ENCODE data around the gene ENOPH1.
"Not testable (repeated sequence)": the region's sequence is repeated elsewhere in the genome, so short reads cannot be mapped to it uniquely, and the experiment has no call there.

The ENOPH1 gene

GRCh38 chr4:82430193-82430963, at the start of gene ENOPH1, which contains the start of gene HNRNPDL:
Gene ENOPH1, plus strand, starts transcription at chr4:82430590. Its CDS starts 240 bp downstream, at chr4:82430830.
Gene HNRNPDL, minus strand, starts transcription at chr4:82430462. Its CDS starts 772 bp downstream, at chr4:82429690.
- peak; percentile 99 for DNase-seq (ENCODE audit: low read depth)

- no peak for DNase-seq (ENCODE audit: low read depth)
Measured at GRCh38 chr4:82380831-82381230, 49.6 kb upstream of the ENOPH1 start.

- no peak for DNase-seq (ENCODE audit: low read depth)
Measured at GRCh38 chr4:82381235-82381634, 49.2 kb upstream of the ENOPH1 start.

DNA sequence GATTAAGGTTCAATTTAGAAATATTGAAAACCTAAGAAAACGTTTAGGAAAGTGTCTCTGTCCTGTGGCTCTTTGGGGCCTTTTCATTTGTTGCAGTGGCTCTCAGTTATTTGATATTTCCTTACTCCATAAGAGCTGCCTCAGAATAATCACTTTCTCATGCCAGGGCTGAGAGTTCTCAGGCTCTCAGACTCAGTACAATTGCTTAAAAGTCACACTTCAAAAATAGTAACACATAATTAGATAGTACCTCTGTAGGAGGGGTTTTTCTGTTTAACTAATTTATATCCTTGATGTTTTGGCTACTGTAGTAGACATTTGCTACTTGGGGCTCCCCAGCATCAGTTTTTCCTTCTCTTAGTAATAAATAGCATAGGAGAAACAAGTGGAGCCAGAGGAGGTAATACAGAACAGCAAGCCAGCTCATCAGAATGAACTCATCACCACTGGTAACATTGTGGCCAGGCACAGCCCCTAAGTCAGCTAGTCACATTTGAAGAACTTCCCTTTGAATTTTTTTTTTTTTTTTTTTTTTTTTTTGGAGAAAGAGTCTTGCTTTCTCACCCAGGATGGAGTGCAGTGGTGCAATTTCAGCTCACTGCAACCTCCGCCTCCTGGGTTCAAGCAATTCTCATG, 48.6 kb upstream of the ENOPH1 start:
- no peak for DNase-seq (ENCODE audit: low read depth)

- no peak for DNase-seq (ENCODE audit: low read depth)
Measured at GRCh38 chr4:82382751-82383150, 47.6 kb upstream of the ENOPH1 start.

GRCh38 chr4:82386312-82386711, 44.1 kb upstream of the ENOPH1 start:
- DNase-seq (ENCODE audit: low read depth), result not testable (repeated sequence)

GRCh38 chr4:82388405-82388804, 42.0 kb upstream of the ENOPH1 start:
- DNase-seq (ENCODE audit: low read depth), result no peak

- not testable (repeated sequence) for DNase-seq (ENCODE audit: low read depth)
Measured at GRCh38 chr4:82390061-82390460, 40.3 kb upstream of the ENOPH1 start.

DNA sequence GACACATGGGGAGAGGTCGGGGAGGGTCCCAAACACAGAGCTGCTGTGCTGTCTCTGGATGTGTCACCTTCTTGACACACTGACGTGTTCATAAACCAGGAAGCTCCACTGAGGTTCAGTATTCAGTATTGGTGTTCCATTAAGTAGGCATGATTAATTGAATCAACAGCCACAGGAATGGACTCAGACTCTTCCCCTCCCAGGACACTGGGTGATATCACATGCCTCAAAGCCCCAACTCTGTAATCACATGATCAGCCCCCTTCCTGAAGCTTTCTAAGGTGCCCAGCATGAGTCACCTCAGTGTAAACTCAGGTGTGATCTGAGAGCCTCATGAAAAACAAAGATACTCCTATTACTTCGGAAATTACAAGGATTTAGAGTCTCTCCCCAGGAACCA, 35.5 kb upstream of the ENOPH1 start:
- no peak for DNase-seq (ENCODE audit: low read depth)

- DNase-seq (ENCODE audit: low read depth), result no peak
Measured at GRCh38 chr4:82397527-82397926, 32.9 kb upstream of the ENOPH1 start.

GRCh38 chr4:82398263-82398662, 32.1 kb upstream of the ENOPH1 start:
- no peak for DNase-seq (ENCODE audit: low read depth)

- DNase-seq (ENCODE audit: low read depth), result no peak
Measured at GRCh38 chr4:82401600-82401999, 28.8 kb upstream of the ENOPH1 start.

DNA sequence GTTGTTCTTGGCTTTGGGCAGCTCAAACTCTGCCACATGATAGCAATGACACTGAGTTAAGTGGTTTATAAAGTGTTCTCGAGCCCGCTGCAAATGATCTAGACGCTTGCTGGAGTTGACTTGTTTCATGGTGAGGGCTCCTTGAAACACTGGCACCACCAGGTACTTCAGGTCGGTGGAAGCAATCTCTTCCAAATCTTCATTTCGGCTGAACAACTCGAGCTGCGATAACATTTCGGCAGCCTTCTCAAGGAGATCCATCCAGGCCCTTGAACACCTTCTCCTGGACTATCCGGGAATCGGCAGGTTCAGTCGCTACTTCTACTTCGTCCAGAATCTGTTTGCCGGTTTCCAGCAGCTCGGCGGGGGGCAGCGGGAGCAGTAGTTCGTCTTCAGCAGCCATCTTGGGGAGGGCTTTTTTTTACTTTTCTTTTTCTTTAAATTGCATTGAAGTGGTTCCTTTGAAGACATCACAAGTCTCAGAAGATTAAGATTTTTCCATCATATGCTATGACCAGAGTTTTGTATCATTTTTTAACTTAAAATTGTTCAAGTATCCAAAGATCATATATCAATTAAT, 28.1 kb upstream of the ENOPH1 start:
- DNase-seq (ENCODE audit: low read depth), result no peak

- DNase-seq (ENCODE audit: low read depth), result no peak
Measured at GRCh38 chr4:82403725-82404124, 26.7 kb upstream of the ENOPH1 start.

- not testable (repeated sequence) for DNase-seq (ENCODE audit: low read depth)
Measured at GRCh38 chr4:82415061-82415460, 15.3 kb upstream of the ENOPH1 start.

- no peak for DNase-seq (ENCODE audit: low read depth)
Measured at GRCh38 chr4:82415922-82416365, 14.4 kb upstream of the ENOPH1 start.

- DNase-seq (ENCODE audit: low read depth), result no peak
Measured at GRCh38 chr4:82419451-82419850, 10.9 kb upstream of the ENOPH1 start.

GRCh38 chr4:82421796-82422560, 8.4 kb upstream of the ENOPH1 start:
- DNase-seq (ENCODE audit: low read depth), result no peak

GRCh38 chr4:82422616-82423015, 7.8 kb upstream of the ENOPH1 start:
- DNase-seq (ENCODE audit: low read depth), result no peak

- no peak for DNase-seq (ENCODE audit: low read depth)
Measured at GRCh38 chr4:82423245-82424054, 6.9 kb upstream of the ENOPH1 start.

- DNase-seq (ENCODE audit: low read depth), result no peak
Measured at GRCh38 chr4:82425478-82425877, 4.9 kb upstream of the ENOPH1 start.
